ENCODE measurements around the gene UBE2F.

GRCh38 chr2:238065071-238065846, 98.4 kb downstream of the UBE2F start:
- no peak for TF ChIP-seq CTCF (IDR thresholded peaks at IDR 0.05)
- TF ChIP-seq POLR2A (IDR thresholded peaks at IDR 0.05): no peak

Measured in testis (tissue), 2 donors.